Mesothelial cell of epicardium (in vitro differentiated cells): ENCODE data around the gene CKS2. TPM values are rescaled to one million over a fixed set of nuclear protein-coding genes. Genes with fewer than 3 reads are reported as not detected.

Experiments used
- DNase-seq, 2 experiments: peaks; one replicate each; pipeline ENCODE4 v3.0.0; 2021; ENCODE audit warnings: low spot score in 2 of 2; ENCODE audit not compliant: unreplicated experiment in 2 of 2
- H3K27ac Mint-ChIP-seq: 2 replicates; pipeline ENCODE4 v1.8.0; 2021; ENCODE audit warnings: mixed read lengths
- H3K27me3 Mint-ChIP-seq: 2 replicates; pipeline ENCODE4 v1.8.0; 2021; ENCODE audit warnings: low read depth, mixed read lengths
- H3K36me3 Mint-ChIP-seq: 2 replicates; pipeline ENCODE4 v1.8.0; 2021; ENCODE audit warnings: mixed read lengths
- H3K4me1 Mint-ChIP-seq: 2 replicates; pipeline ENCODE4 v1.8.0; 2021; ENCODE audit warnings: mixed read lengths
- H3K4me3 Mint-ChIP-seq: 2 replicates; pipeline ENCODE4 v1.8.0; 2021; ENCODE audit warnings: mild to moderate bottlenecking, moderate library complexity, mixed read lengths
- H3K9me3 Mint-ChIP-seq: 2 replicates; pipeline ENCODE4 v1.8.0; 2021; ENCODE audit warnings: mixed read lengths
- CTCF ChIP-seq: fragments of 200-600 bp; sonication (generic); IDR thresholded peaks from one replicate; pipeline ENCODE4 v1.5.0; 2021; ENCODE audit warnings: antibody characterized with exemption; ENCODE audit not compliant: unreplicated experiment
- total RNA-seq: library from RNA; stranded (reverse); gene quantifications from 3 replicates; pipeline ENCODE4 v1.2.1, GENCODE V29; 2021

CKS2 gene
- total RNA-seq, 1 donor from 2014 or later: 54.9 TPM

GRCh38 chr9:89323390-89323789, 12.4 kb downstream of the CKS2 start:
- TF ChIP-seq CTCF: no peak
- H3K27ac Mint-ChIP-seq: no peak overlapping the region
- H3K4me1 Mint-ChIP-seq: peaks cover 26% of the 10 kb centered on the region
- no peaks in the 10 kb centered on the region for H3K9me3 Mint-ChIP-seq
- no peak overlapping the region for H3K4me3 Mint-ChIP-seq
- H3K27me3 Mint-ChIP-seq: no peaks in the 10 kb centered on the region
- DNase-seq: no peak
- peaks cover 7% of the 10 kb centered on the region for H3K36me3 Mint-ChIP-seq

- DNase-seq: no peak
- no peaks in the 10 kb centered on the region for H3K27me3 Mint-ChIP-seq
- peaks cover 9% of the 10 kb centered on the region for H3K4me1 Mint-ChIP-seq
- H3K36me3 Mint-ChIP-seq: peaks cover 21% of the 10 kb centered on the region
- H3K27ac Mint-ChIP-seq: no peak overlapping the region
- TF ChIP-seq CTCF: no peak
- no peaks in the 10 kb centered on the region for H3K9me3 Mint-ChIP-seq
- H3K4me3 Mint-ChIP-seq: no peak overlapping the region
Measured at GRCh38 chr9:89325733-89326132, 14.7 kb downstream of the CKS2 start.

- Mint-ChIP-seq H3K4me1 (no peaks in the 10 kb centered on the region), H3K4me3 (no peak overlapping the region), H3K9me3 (no peaks in the 10 kb centered on the region), H3K27me3 (no peaks in the 10 kb centered on the region), H3K27ac (no peak overlapping the region), H3K36me3 (peaks cover 25% of the 10 kb centered on the region)
- DNase-seq: no peak
- TF ChIP-seq CTCF: no peak
Measured at GRCh38 chr9:89328064-89328463, 17.1 kb downstream of the CKS2 start.

GRCh38 chr9:89329917-89330316, 18.9 kb downstream of the CKS2 start:
- H3K9me3 Mint-ChIP-seq: no peaks in the 10 kb centered on the region

GRCh38 chr9:89330513-89330912, 19.5 kb downstream of the CKS2 start:
- Mint-ChIP-seq H3K36me3 (peaks cover 44% of the 10 kb centered on the region), H3K4me3 (no peak overlapping the region), H3K9me3 (no peaks in the 10 kb centered on the region), H3K27ac (no peak overlapping the region), H3K4me1 (peaks cover 6% of the 10 kb centered on the region), H3K27me3 (no peaks in the 10 kb centered on the region)
- TF ChIP-seq CTCF: no peak
- no peak for DNase-seq

More at GRCh38 chr9:89329917-89330316, 18.9 kb downstream of the CKS2 start:
- Mint-ChIP-seq H3K36me3 (peaks cover 39% of the 10 kb centered on the region), H3K27ac (no peak overlapping the region), H3K27me3 (no peaks in the 10 kb centered on the region), H3K4me1 (peaks cover 6% of the 10 kb centered on the region), H3K4me3 (no peak overlapping the region)
- DNase-seq: no peak
- no peak for TF ChIP-seq CTCF

- no peak overlapping the region for H3K4me3 Mint-ChIP-seq
- H3K36me3 Mint-ChIP-seq: peaks cover 62% of the 10 kb centered on the region
- TF ChIP-seq CTCF: no peak
- H3K27me3 Mint-ChIP-seq: no peaks in the 10 kb centered on the region
- H3K4me1 Mint-ChIP-seq: no peaks in the 10 kb centered on the region
- no peak for DNase-seq
- peaks cover 17% of the 10 kb centered on the region for H3K9me3 Mint-ChIP-seq
- H3K27ac Mint-ChIP-seq: no peak overlapping the region
Measured at GRCh38 chr9:89339807-89340206, 28.8 kb downstream of the CKS2 start.
